ENCODE measurements around the gene ZNF654. TPM values are rescaled to one million over a fixed set of nuclear protein-coding genes. Genes with fewer than 3 reads are reported as not detected.

Gene ZNF654
- polyA plus RNA-seq, 1 of the 3 experiments (the other 2 are of a cell fraction) = 1.6 TPM

DNA sequence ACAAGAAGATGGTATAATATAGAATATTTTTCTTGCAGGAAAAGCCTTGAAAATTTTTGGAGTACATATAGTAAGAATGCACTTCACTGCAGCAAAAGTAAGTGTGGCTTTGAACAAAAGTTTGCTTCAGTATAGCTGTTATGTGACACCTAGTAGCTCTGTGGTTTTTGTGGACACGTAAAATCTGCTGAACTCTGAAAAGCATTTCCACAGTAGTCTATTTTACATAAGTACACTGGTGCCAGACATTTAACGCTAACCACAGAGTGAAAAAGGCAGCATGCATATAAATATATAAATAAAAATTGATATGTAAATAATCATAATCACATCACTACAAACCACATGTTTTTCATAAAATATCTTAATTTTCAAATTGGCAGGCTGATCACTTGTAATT, 40.0 kb upstream of the ZNF654 start (continued):
- no peak for TF ChIP-seq CTCF (IDR thresholded peaks at IDR 0.05)
- TF ChIP-seq CHD2 (IDR thresholded peaks at IDR 0.05; ENCODE audit: low read length, partially characterized antibody) = no peak
- TF ChIP-seq NRF1 (IDR thresholded peaks at IDR 0.05; ENCODE audit: low read depth, low read length) = no peak
- TF ChIP-seq EZH2phosphoT487 (IDR thresholded peaks at IDR 0.05; ENCODE audit: borderline replicate concordance, low read depth) = no peak
- TF ChIP-seq IRF3 (IDR thresholded peaks at IDR 0.05; ENCODE audit: low read depth, low read length) = no peak

- no peak for TF ChIP-seq EZH2phosphoT487 (IDR thresholded peaks at IDR 0.05; ENCODE audit: borderline replicate concordance, low read depth)
- no peak for TF ChIP-seq ZBTB33 (IDR thresholded peaks at IDR 0.05; ENCODE audit: borderline replicate concordance, low read depth)
- TF ChIP-seq MEF2A (IDR thresholded peaks at IDR 0.05; ENCODE audit: borderline replicate concordance, low read depth) = no peak
- TF ChIP-seq YY1 (IDR thresholded peaks at IDR 0.05; ENCODE audit: low read depth) = no peak
- TF ChIP-seq, protein P1, sequence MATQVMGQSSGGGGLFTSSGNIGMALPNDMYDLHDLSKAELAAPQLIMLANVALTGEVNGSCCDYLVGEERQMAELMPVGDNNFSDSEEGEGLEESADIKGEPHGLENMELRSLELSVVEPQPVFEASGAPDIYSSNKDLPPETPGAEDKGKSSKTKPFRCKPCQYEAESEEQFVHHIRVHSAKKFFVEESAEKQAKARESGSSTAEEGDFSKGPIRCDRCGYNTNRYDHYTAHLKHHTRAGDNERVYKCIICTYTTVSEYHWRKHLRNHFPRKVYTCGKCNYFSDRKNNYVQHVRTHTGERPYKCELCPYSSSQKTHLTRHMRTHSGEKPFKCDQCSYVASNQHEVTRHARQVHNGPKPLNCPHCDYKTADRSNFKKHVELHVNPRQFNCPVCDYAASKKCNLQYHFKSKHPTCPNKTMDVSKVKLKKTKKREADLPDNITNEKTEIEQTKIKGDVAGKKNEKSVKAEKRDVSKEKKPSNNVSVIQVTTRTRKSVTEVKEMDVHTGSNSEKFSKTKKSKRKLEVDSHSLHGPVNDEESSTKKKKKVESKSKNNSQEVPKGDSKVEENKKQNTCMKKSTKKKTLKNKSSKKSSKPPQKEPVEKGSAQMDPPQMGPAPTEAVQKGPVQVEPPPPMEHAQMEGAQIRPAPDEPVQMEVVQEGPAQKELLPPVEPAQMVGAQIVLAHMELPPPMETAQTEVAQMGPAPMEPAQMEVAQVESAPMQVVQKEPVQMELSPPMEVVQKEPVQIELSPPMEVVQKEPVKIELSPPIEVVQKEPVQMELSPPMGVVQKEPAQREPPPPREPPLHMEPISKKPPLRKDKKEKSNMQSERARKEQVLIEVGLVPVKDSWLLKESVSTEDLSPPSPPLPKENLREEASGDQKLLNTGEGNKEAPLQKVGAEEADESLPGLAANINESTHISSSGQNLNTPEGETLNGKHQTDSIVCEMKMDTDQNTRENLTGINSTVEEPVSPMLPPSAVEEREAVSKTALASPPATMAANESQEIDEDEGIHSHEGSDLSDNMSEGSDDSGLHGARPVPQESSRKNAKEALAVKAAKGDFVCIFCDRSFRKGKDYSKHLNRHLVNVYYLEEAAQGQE (IDR thresholded peaks at IDR 0.05; ENCODE audit: low read depth, low read length) = no peak
- DNase-seq = no peak
- no peaks in the 10 kb centered on the region for H3K36me3 ChIP-seq (replicated peaks in 1 of 2; ENCODE audit: control insufficient read depth in 1 of 2, insufficient read depth in 2 of 2, low read length in 1 of 2)
- no peak overlapping the region for H3K4me2 ChIP-seq
- H3K79me2 ChIP-seq (ENCODE audit: insufficient read depth) = no peaks in the 10 kb centered on the region
- H3K9me2 ChIP-seq = no peaks in the 10 kb centered on the region
- CTCF ChIA-PET = interaction anchor here (0.8 kb wide), 1 partner anchor 22 kb away, joined by 3 read pairs; no protein-coding TSS in a partner anchor
- no peak overlapping the region for H3K9ac ChIP-seq
- H3K27ac ChIP-seq (ENCODE audit: low read depth in 2 of 2, low read length in 1 of 2) = no peak overlapping the region
- 13% methylated on average over 4 of the region's 4 CpGs for WGBS (ENCODE audit: low lambda C conversion rate)
- no peaks in the 10 kb centered on the region for H3F3A ChIP-seq (replicated peaks; ENCODE audit: insufficient read depth)
- H3K9me3 ChIP-seq = no peaks in the 10 kb centered on the region
- H3K4me3 ChIP-seq (ENCODE audit: low read depth in 2 of 2, low read length in 1 of 2) = no peak overlapping the region
- POLR2A ChIA-PET = no interaction called here
- H3K4me1 ChIP-seq (ENCODE audit: control insufficient read depth in 1 of 2, insufficient read depth in 2 of 2, low read depth in 1 of 2, low read length in 1 of 2) = no peaks in the 10 kb centered on the region; a peak in 2 of 4 replicates
- no peak overlapping the region for H2AFZ ChIP-seq (ENCODE audit: low read depth)
- H4K20me1 ChIP-seq (ENCODE audit: insufficient read depth) = no peaks in the 10 kb centered on the region
- H3K27me3 ChIP-seq (ENCODE audit: insufficient read depth) = no peaks in the 10 kb centered on the region; the same call in 1 of the 2 replicates
Observed at GRCh38 chr3:88025001-88025552, 34.0 kb upstream of the ZNF654 start.

Data from SK-N-SH (cell line).